Stimulated activated CD4-positive, alpha-beta T cell treated with anti-CD3 and anti-CD28 coated beads, Interleukin-1b, Interleukin-23, amount 100 ng/mL, for 1 hour (primary cell): Measurements from ENCODE around the gene SNRNP35.
"Not testable (repeated sequence)": the region's sequence is repeated elsewhere in the genome, so short reads cannot be mapped to it uniquely, and the experiment has no call there.

ENCODE experiments used
- DNase-seq, 2 donors: peaks; one replicate each; pipeline ENCODE4 v3.0.0-alpha.2; 2020; ENCODE audit warnings: low read depth in 2 of 2

The SNRNP35 gene

DNA sequence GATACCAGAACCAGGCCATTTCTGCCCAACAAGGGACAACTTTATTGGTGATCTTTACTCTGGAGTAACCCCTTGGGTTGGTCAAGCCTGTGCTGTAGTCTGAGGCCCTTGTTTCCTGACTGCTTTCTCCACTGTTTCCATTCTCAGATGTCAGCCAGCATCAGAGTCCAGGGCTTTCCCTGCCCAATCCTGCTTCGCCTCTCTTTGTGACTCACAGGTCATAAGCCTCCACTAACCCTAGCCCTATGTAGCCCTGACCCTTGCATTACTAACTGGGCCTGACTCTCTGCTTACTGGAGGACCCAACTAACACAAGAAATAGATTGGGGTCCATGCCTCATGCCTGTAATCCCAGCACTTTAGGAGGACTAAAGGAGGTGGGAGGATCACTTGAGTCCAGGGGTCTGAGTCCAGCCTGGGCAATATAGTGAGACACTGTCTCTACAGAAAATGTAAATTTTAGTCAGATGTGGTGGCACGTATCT lies 8.6 kb upstream of the SNRNP35 start:
- DNase-seq, result no peak

DNA sequence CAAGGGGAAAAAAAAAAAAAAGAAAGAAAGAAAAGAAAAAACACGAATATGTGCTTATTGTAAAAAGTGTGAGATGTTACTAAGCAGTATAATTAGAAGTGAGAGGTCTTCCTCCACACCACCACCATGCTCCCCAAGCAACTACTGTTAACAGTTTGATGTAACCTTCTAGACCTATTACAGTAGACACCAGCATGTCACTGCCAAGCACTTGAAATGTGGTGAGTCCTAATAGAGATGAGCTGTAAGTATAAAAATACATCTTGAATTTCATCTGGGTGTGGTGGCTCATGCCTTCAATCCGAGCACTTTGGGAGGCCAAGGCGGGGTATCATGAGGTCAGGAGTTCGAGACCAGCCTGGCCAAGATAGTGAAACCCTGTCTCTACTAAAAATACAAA lies 8.1 kb upstream of the SNRNP35 start:
- no peak for DNase-seq

DNA sequence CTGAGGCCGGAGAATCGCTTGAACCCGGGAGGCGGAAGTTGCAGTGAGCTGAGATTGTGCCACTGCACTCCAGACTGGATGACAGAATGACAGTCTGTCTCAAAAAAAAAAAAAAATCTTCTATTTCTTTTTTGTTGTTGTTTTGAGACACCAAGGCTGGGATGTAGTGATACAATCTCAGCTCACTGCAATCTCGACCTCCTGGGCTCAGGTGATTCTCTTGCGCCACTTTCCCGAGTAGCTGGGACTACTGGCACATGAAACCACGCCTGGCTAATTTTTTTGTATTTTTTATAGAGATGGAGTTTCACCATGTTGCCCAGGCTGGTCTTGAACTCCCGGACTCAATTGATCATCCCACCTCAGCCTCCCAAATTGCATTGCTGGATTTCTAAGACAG lies 7.3 kb upstream of the SNRNP35 start:
- DNase-seq, result no peak

DNA sequence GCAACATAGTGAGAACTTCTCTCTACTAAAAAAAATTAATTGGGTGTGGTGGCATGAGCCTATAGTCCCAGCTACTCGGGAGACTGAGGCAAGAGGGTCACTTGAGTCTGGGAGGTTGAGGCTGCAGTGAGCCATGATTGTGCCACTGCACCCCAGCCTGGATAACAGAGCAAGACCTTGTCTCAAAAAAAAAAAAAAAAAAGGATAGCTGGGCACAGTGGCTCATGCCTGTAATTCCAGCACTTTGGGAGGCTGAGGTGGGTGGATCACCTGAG lies 5.7 kb upstream of the SNRNP35 start:
- not testable (repeated sequence) for DNase-seq

DNA sequence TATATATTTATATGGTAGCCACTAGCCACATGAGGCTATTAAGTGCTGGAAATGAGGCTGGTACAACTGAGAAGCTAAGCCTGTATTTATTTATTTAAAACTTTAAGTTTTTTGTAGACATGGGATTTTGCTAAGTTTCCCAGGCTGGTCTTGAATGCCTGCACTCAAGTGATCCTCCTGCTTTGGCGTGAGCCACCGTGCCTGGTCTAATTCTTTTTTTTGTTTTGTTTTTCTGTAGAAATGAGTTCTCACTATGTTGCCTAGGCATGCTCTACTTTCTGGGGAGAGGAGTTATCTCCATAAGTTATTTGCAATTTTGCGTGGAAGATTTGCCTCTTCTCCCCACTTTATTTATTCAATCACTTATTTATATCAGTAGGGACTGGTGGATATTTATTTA lies 4.8 kb upstream of the SNRNP35 start:
- DNase-seq, result no peak

DNA sequence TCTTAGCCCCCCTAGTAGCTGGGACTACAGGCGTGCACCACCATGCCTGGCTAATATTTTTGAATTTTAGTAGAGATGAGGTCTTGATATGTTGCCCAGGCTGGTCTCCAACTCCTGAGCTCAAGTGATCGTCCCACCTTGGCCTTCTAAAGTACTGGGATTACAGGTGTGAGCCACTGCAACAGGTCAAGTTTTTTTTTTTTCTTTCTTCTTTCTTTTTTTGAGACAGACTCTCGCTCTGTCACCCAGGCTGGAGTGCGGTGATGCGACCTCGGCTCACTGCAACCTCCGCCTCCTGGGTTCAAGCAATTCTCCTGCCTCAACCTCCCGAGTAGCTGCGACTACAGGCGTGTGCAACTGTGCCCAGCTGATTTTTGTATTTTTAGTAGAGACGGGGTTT lies 5.2 kb downstream of the SNRNP35 start:
- DNase-seq, result not testable (repeated sequence)

DNA sequence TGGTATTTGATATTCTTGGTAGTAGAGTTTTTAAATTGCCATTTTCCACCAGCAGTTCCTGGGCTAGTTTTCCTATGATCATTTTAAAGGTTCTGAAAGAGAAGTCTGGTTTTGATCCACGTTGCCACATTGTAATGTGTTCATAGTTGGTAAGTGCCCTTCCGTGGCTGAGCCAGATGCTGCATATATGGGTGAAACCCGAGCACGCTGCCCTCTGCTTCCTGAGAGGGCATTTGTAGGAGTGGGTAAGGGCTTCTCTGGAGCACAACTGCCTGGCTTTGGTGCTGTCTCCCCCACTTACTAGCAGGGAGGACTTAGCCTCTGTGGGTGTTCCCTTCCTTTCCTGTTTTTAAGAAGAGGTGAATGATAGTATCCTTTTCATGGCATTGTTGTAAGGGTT lies 7.1 kb downstream of the SNRNP35 start:
- no peak for DNase-seq

DNA sequence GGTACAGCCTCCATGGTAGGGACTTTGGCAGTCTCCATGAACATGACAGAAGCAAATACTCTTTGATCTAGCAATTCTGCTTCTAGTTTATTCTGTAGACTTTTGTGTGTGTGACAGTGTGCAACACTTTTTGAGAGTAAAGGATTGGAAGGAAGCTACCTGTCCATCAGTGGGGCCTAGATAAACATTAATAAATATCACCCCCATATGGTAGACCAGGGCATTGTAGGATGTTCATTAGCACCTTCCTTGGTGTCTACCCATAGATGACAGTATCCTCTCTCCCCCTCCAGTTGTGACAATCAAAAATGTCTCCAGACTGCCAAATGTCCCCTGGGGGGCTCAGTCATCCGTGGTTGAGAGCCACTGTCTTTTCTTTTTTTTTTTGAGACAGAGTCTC lies 10.8 kb downstream of the SNRNP35 start:
- no peak for DNase-seq

DNA sequence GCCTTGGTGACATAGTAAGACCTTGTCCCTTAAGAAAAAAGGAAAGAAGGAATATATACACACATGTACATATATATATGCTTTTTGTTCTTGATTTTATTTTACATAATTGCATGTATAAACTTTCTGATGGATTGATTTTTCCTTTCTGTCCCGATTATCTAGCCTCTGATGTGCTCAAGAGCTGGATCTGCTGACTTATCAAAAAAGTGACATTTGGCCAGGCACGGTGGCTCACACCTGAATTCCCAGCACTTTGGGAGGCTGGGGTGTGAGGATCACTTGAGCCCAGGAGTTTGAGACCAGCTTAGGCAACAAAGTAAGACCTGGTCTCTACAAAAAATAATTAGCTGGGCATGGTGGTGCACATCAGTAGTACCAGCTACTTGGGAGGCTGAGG lies 12.0 kb downstream of the SNRNP35 start:
- no peak for DNase-seq

DNA sequence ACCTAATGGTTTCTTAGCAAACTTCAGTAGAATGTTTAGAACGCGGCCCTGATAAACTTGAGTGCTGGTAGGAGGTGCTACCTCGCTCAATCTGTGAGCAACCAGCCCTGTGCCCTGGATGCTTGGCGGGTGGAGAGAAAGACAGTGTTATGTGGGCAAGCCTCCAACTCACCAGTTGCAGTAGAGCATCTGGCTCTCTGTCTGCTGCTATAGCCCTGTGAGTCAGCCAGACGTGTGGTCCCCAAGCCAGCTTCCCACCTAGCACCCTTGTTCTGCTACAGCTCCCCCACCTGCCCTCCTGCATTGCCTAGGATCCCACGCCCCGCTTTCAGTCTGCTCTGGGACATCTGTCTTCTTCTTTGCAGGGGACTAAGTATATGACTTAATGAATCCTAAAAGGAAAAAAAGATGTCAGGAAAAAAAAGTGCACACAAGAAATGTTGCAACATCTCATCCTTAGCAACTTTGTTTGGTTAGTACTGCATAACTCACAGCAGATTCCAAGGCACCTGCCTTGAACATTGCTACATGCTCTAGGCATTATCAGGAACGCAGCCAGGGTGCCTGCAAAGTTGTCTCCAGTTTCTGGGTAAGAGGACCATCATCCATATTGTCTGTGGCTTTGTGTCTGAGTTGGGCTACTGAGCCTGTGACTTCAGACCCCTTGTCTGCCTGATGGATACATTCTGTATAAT lies 13.6 kb downstream of the SNRNP35 start:
- DNase-seq, result no peak

DNA sequence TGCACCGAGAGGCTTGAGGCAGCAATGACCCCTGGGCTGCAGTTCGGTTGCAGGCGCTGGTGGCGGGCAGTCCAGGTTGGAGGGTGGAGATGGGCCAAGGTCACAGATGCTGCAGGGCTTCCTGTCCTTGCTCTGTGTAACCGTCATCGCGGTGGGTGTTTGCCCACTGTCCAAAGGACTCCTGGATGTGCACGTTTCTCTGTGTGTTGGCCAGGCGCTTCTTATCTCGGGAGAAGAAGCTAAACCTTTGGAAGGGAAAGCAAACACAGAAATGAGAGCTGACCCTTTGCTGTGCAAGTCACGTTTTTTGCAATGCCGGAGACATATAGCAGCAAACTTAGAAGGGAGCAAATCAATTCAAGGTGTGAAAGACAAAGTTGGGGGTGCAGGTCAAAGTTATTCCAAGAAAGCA lies 14.5 kb downstream of the SNRNP35 start:
- no peak for DNase-seq

DNA sequence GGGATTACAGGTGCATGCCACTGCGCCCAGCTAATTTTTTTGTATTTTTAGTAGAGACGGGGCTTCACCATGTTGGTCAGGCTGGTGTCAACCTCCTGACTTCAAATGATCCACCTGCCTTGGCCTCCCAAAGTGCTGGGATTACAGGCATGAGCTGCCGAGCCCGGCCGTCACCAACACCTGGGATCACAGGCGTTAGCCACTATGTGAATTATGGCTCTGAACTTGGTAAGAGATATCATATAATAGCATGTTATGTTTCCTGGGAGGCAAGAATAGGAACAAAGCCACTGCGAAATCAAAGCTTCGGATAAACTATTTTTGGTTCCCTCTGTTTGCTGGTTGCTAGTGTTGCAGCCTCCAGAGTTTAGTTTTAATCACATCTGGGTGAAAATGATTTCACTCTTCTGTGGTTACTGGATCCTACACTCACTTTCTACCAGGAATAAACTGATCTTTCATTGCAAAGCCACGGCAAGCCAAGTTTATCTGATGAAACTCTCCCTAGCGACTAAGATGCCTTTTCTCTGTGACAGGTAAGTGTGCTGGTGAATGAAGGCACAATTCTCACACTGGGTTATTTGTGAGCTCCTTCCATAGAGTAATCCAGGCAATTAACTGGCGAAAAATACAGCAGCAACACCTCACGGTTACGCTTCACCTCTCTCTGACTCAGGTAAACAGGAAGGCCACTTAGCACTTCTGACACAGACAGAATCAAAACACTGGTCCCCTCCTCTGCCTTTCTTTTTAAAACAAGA lies 16.7 kb downstream of the SNRNP35 start:
- no peak for DNase-seq

DNA sequence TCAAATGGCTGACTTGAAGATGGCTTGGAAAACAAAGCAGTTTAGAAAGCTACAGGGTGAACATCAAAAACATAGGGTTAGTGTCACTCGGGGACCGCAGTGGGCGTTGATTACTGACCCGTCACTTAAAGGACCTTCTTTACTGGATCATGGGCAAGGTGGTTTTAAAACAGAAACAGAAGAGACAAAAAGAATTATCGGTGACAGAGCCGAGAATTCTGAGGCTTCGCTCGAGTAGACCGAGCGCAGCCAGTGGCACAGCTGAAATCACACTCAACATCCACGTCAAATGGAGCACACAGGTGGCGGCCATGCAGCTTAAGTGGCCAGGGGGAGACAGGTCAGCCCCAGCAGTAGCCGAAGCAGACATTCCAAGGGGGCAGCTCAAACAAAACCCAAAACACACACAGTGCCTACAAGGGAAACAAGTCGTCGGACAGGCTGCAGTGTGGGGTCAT lies 17.3 kb downstream of the SNRNP35 start:
- no peak for DNase-seq

DNA sequence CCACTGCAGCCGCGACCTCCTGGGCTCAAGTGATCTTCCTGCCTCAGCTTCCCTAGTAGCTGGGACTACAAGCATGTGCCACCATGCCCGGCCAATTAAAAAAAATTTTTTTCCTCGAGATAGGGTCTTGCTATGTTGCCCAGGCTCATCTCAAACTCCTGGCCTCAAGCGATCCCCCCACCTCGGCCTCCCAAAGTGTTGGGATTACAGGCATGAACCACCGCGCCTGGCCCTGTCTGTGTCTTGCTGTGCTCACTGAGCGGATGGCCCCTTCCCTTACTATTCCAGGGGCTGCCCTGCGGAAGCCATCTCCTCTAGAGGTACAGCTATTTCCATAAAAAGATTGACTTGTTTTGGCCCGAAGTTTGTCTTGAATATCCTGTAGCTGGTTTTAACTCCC lies 20.1 kb downstream of the SNRNP35 start:
- DNase-seq, result no peak

DNA sequence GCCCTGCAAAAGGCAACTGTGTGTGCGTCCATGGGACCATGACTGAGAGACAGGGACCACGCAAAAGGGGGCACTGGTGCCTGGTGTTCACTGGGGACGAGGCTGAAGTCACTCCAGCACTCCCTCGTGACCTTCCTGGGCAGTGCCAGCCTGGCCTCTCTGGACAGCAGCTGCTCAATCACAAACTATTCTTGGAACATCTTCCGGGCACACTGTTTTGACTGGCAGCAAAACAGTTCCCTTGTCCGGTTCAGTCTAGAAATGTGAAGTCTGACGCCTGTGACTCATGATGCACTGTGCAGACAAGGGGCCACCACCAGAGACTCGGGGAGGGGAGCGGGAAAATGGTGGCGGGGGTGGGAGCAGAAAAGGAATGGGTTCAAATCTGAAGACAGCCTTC lies 20.8 kb downstream of the SNRNP35 start:
- DNase-seq, result no peak

DNA sequence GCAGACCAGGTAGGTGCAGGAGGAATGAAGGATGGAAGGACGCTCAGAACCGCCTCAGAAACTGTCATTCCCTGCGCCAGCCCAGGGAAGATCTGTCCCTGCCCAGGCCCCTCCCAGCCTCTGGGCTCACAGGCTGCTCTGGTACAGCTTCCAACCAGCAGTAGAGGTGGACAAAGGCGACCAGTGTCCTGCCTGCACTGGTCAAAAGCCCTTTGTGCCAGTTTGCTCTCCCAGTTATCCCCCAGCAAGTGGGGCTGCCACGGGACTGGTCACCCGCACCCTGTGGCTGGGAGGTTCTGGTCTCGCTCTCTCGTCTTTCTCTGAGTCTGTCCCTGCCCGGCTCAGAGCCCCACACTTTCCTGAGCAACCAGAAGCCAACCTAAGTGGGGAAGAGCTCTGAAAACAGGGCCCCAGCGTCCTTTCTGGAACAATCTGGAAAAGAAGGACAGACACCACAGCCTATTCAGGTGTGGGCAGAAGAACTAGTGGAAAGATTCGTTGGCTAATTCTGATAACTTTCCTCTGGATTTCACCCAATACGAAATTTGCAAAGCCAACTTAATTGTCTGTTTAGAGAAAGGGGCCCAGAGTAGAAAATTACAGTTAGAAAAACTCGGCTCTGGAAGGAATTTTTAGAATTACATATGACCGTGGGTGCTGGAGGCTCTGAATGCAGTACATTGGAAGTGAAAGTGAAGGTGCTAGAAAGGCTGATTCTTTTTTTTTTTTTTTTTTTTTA lies 21.7 kb downstream of the SNRNP35 start:
- DNase-seq, result no peak

DNA sequence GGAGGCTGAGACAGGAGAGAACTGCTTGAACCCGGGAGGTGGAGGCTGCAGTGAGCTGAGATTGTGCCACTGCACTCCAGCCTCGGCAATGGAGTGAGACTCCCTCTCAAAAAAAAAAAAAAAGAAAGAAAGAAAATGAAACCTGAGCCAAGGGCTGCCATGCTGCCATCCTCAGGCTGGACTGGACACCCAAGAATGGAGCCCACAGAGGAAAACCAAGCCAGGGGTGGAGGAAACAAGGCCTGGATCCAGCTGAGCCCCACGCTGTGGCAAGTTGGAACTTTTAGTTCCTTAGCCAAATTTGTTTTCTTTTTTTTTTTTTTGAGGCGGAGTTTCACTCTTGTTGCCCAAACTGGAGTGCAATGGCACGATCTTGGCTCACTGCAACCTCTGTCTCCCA lies 23.3 kb downstream of the SNRNP35 start:
- DNase-seq, result not testable (repeated sequence)

DNA sequence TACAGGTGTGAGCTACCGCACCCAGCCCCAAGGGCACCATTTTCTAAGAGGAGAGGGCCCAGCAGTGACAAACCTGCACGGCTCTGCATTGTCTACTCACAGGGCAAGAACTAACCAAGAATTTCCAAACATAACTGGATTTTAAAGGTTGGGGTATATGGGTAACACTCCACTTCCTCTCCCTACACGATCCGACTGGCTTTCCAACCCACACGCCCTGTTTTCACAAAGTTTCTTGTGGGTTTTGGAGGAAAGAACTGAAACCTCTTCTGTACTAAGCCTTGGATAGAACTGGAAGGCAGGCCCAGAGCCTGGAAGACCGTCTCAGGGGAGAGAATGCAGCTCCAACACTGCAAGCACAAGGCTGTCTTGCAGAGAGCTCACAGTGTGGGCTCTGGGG lies 24.9 kb downstream of the SNRNP35 start:
- no peak for DNase-seq

DNA sequence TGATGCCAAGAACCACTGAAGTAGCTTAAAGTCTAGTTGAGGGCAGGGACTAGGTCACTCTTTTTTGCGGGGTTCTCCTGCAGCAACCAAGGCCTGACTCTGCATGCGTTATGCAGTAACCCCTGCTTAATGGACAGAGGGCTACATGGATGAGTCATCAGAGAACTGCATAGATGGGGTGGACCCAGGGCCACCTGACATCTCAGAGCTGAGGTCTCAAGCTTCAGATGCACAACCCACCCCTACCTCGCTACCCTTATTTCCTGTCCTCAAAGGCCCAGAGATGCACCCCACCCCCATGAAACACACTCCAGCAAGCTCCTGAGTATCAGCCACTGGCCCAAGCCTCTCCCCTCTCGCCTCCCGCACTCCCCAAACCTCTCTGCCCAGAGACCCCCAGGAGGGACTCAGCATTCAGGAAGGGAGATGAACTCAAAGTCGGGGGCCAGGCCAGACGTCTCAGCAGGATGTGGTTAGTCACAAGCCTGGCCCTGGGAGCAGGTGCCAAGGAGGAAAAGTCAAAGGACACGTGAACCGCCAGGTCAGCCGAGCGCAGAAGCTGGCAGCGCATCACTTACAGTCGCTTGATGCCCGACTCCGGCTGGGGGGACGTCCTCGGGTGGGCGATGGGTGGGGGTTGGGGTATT lies 25.8 kb downstream of the SNRNP35 start:
- DNase-seq, result no peak

DNA sequence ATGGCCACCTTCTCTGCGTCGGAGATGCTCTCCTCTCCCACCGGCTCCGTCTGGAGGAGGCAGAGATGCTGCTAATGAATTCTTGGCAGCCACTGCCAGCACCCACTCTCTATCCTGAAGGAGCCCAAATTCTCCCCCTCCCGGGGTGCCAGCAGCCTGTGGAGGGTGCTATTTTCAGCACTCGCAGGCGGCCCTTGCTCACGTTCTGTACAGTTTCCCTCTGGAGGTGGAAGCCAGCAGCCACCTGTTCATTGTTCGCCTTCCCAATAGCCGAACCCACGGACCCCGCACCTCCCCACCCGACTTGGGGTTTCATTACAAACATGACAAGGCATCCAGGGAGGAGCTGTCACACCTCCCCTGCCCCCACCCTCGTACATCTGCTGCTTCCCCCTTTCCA lies 27.8 kb downstream of the SNRNP35 start:
- no peak for DNase-seq

DNA sequence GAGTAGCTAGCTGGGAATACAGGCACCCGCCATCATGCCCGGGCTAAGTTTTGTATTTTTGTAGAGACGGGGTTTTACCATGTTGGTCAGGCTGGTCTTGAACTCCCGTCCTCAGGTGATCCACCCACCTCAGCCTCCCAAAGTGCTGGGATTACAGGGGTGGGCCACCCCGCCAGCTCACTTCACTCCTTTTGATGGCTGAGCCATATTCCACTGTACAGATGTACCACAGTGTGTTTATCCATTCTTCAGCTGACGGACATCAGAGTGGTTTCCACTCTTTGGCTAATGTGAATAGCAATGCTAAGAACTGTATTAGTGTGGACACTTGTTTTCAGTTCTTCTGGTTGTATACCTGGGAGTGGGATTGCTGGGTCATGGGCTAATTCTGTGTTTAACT lies 29.5 kb downstream of the SNRNP35 start:
- DNase-seq, result no peak

DNA sequence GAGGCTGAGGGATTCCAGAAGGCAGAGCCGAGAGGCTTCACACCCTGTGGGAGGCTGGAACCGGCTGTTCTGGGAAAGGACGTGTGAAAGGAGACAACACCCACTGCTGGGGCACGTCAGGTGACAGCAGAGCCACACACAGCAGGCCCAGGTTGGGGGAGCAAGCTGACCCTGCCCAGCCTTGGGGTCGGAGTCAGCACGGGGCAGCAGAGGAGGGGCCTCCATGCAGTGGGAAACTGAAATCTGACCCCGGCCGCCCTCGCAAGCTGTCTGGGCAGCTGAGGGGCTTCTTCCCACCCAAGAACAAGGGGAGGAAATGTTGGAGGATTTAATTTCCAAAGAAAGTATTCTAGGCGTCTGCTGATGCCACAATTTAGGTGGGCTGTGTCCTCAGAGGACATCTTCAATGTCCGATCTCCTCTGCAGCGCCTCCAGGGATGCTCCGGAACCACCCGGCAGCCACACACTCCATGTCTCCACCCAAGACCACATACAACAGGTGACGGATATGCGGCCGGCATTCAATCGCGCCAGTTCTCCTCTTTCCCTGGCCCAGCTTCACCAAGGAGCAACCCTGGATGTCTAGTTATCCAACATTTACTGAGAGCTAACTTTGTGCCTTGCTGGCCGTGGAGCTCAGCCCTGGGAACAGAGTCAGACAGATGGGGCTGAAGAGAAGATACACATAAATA lies 30.7 kb downstream of the SNRNP35 start:
- DNase-seq, result no peak
